Mesangial cell (primary cell): ENCODE measurements around the gene ACER3. TPM values are rescaled to one million over a fixed set of nuclear protein-coding genes. Genes with fewer than 3 reads are reported as not detected.

Experiments used
- total RNA-seq: library from RNA; depleted of rRNA; stranded (reverse); fragments of >200 nt; gene quantifications from 2 replicates; pipeline ENCODE4 v1.2.3, GENCODE V29; 2015

The ACER3 gene
- 10.6 and 14.3 TPM in 2 replicates for total RNA-seq

GRCh38 chr11:76860539-76861475, at the start of gene ACER3:
TSS of gene ACER3 (plus strand) at chr11:76860918. CDS start at chr11:76860977, 59 bp downstream.

GRCh38 chr11:77066229-77067042, 205.7 kb downstream of the ACER3 start, which contains the start of gene CAPN5:
TSS of gene CAPN5 (plus strand) at chr11:77066971. CDS start at chr11:77084887, 17,916 bp downstream.

Other genes starting within 250 kb of the ACER3 start
- 2.4 and 43.4 TPM in 2 replicates for gene LRRC32, start 190.2 kb upstream of the ACER3 start, total RNA-seq
- 42.9 and 52.6 TPM in 2 replicates for gene TSKU, start 77.6 kb upstream of the ACER3 start, total RNA-seq
- gene B3GNT6, start 173.5 kb downstream of the ACER3 start, total RNA-seq, result not detected in 2 replicates
- gene CAPN5, start 206.1 kb downstream of the ACER3 start, total RNA-seq, result 7.7 and 15.3 TPM in 2 replicates
- gene OMP, start 241.9 kb downstream of the ACER3 start, total RNA-seq, result not detected in 2 replicates